GM23338 (cell line): ENCODE measurements around the gene ARHGAP27. TPM values are rescaled to one million over a fixed set of nuclear protein-coding genes. Genes with fewer than 3 reads are reported as not detected.

Experiments
- ATAC-seq: fragments of 200-7000 bp; cut with Tn5 transposase; 3 replicates; pipeline ENCODE4 v1.9.1; 2020
- DNase-seq: peaks from one replicate; pipeline ENCODE4 v3.0.0-alpha.2; 2015; ENCODE audit warnings: low spot score
- H2AFZ ChIP-seq: fragments of 200-600 bp; sonication (generic); 2 replicates; pipeline ENCODE4 v1.8.0; 2016; ENCODE audit warnings: antibody characterized with exemption, mild to moderate bottlenecking, moderate library complexity
- H3F3A ChIP-seq: fragments of 200-600 bp; sonication (generic); replicated peaks from 2 replicates; pipeline ENCODE4 v1.8.0; 2017; ENCODE audit warnings: antibody characterized with exemption, mixed run types, low read depth
- H3K27ac ChIP-seq: fragments of 200-600 bp; sonication (generic); 2 replicates; pipeline ENCODE4 v1.6.1; 2016; ENCODE audit warnings: low read depth
- H3K27me3 ChIP-seq: fragments of 200-600 bp; sonication (generic); 2 replicates; pipeline ENCODE4 v1.8.0; 2016; ENCODE audit warnings: mild to moderate bottlenecking, mixed run types, moderate library complexity; ENCODE audit not compliant: insufficient read depth
- H3K36me3 ChIP-seq: fragments of 200-600 bp; sonication (generic); 2 replicates; pipeline ENCODE4 v1.8.0; 2016; ENCODE audit warnings: mild to moderate bottlenecking; ENCODE audit not compliant: insufficient read depth
- H3K4me1 ChIP-seq: fragments of 200-600 bp; sonication (generic); 2 replicates; pipeline ENCODE4 v1.8.0; 2016; ENCODE audit warnings: mild to moderate bottlenecking, moderate library complexity; ENCODE audit not compliant: insufficient read depth
- H3K4me2 ChIP-seq: fragments of 200-600 bp; sonication (generic); 2 replicates; pipeline ENCODE4 v1.7.1; 2017; ENCODE audit warnings: mixed run types
- H3K4me3 ChIP-seq: fragments of 200-600 bp; sonication (generic); 2 replicates; pipeline ENCODE4 v1.6.1; 2016; ENCODE audit warnings: mixed run types
- H3K79me2 ChIP-seq: fragments of 200-600 bp; sonication (generic); replicated peaks from 2 replicates; pipeline ENCODE4 v1.8.0; 2017; ENCODE audit warnings: mild to moderate bottlenecking; ENCODE audit not compliant: insufficient read depth
- H3K9me2 ChIP-seq: fragments of 200-600 bp; sonication (generic); 2 replicates; pipeline ENCODE4 v1.8.0; 2017; ENCODE audit not compliant: insufficient read depth
- H4K20me1 ChIP-seq: fragments of 200-600 bp; sonication (generic); replicated peaks from 2 replicates; pipeline ENCODE4 v1.8.0; 2017; ENCODE audit warnings: mild to moderate bottlenecking; ENCODE audit not compliant: insufficient read depth
- H3K27ac Mint-ChIP-seq: 2 replicates; pipeline ENCODE4 v1.8.0; 2020; ENCODE audit warnings: inconsistent platforms, mild to moderate bottlenecking, moderate library complexity, mixed read lengths
- H3K27me3 Mint-ChIP-seq: 3 replicates; pipeline ENCODE4 v1.8.0; 2022; ENCODE audit warnings: low read depth, mild to moderate bottlenecking, moderate library complexity, mixed read lengths, inconsistent platforms; ENCODE audit not compliant: insufficient read depth, poor library complexity
- H3K36me3 Mint-ChIP-seq: 3 replicates; pipeline ENCODE4 v1.8.0; 2021; ENCODE audit warnings: low read depth, mild to moderate bottlenecking, inconsistent platforms, moderate library complexity, mixed read lengths
- H3K4me1 Mint-ChIP-seq: 3 replicates; pipeline ENCODE4 v1.8.0; 2020; ENCODE audit warnings: mild to moderate bottlenecking, inconsistent platforms, mixed read lengths
- H3K4me3 Mint-ChIP-seq: 3 replicates; pipeline ENCODE4 v1.8.0; 2021; ENCODE audit warnings: moderate library complexity, mild to moderate bottlenecking, inconsistent platforms, mixed read lengths
- H3K9me3 Mint-ChIP-seq: 3 replicates; pipeline ENCODE4 v1.8.0; 2020; ENCODE audit warnings: moderate library complexity, mild to moderate bottlenecking, inconsistent platforms, mixed read lengths
- CREB1 ChIP-seq: fragments of 250-450 bp; sonication (Bioruptor Pico); IDR thresholded peaks from 2 replicates; pipeline ENCODE4 v1.5.0; 2020; ENCODE audit warnings: low read depth, mild to moderate bottlenecking, moderate library complexity
- EZH2 ChIP-seq: fragments of 200-600 bp; sonication (generic); IDR thresholded peaks from one replicate; pipeline ENCODE4 v1.8.0; 2017; ENCODE audit warnings: antibody characterized with exemption, mild to moderate bottlenecking, low read depth; ENCODE audit not compliant: unreplicated experiment
- JUNB ChIP-seq: IDR thresholded peaks from one replicate; pipeline ENCODE4 v1.6.1; 2016; ENCODE audit warnings: antibody characterized with exemption; ENCODE audit not compliant: unreplicated experiment
- NANOG ChIP-seq: IDR thresholded peaks from 2 replicates; pipeline ENCODE4 v1.6.1; 2016; ENCODE audit warnings: antibody characterized with exemption, borderline replicate concordance
- POLR2AphosphoS5 ChIP-seq: IDR thresholded peaks from 2 replicates; pipeline ENCODE4 v1.6.1; 2016; ENCODE audit warnings: antibody characterized with exemption, low read depth
- STAT1 ChIP-seq: IDR thresholded peaks from one replicate; pipeline ENCODE4 v1.6.1; 2016; ENCODE audit warnings: antibody characterized with exemption; ENCODE audit not compliant: unreplicated experiment
- ZNF114 ChIP-seq: fragments of 250-450 bp; sonication (Bioruptor Pico); IDR thresholded peaks from 2 replicates; pipeline ENCODE4 v1.5.0; 2020; ENCODE audit warnings: mild to moderate bottlenecking, moderate library complexity
- ZNF331 ChIP-seq: fragments of 250-450 bp; sonication (Bioruptor Pico); IDR thresholded peaks from 2 replicates; pipeline ENCODE4 v1.5.0; 2020; ENCODE audit warnings: low read depth, mild to moderate bottlenecking, moderate library complexity
- polyA plus RNA-seq: library from polyadenylated mRNA; unstranded; fragments of >200 nt; fragmentation: Nextera tagmentation; extraction: Ambion mirVana; gene quantifications from 2 replicates; pipeline ENCODE4 v1.2.1, GENCODE V29; 2016
- total RNA-seq: library from RNA; depleted of rRNA; stranded (reverse); fragments of >200 nt; shearing (Covaris generic); gene quantifications from 2 replicates; pipeline ENCODE4 v1.2.3, GENCODE V29; 2014
- TF ChIP-seq, protein P1 (sequence below): IDR thresholded peaks from one replicate; pipeline ENCODE4 v1.6.1; 2018; ENCODE audit warnings: antibody characterized with exemption; ENCODE audit not compliant: unreplicated experiment
- TF ChIP-seq, protein P2 (sequence below): IDR thresholded peaks from 2 replicates; pipeline ENCODE4 v1.6.1; 2016; ENCODE audit warnings: antibody characterized with exemption
- TF ChIP-seq, protein P3 (sequence below), 2 experiments: fragments of 200-600 bp in 1 of 2; sonication (generic) in 1 of 2; conservative IDR thresholded peaks; 2 replicates each; pipeline versions ENCODE4 v1.5.1 to v1.6.1; 2016 to 2017; ENCODE audit warnings: antibody characterized with exemption in 2 of 2, low read depth in 2 of 2, mild to moderate bottlenecking in 2 of 2, moderate library complexity in 1 of 2
- TF ChIP-seq, protein P4 (sequence below): fragments of 250-450 bp; sonication (Bioruptor Pico); IDR thresholded peaks from 2 replicates; pipeline ENCODE4 v1.5.0; 2020; ENCODE audit warnings: mild to moderate bottlenecking, moderate library complexity

ARHGAP27 gene
- total and polyA plus RNA-seq, 2 experiments from 2014 or later, result 5.9 to 17.7 TPM

DNA sequence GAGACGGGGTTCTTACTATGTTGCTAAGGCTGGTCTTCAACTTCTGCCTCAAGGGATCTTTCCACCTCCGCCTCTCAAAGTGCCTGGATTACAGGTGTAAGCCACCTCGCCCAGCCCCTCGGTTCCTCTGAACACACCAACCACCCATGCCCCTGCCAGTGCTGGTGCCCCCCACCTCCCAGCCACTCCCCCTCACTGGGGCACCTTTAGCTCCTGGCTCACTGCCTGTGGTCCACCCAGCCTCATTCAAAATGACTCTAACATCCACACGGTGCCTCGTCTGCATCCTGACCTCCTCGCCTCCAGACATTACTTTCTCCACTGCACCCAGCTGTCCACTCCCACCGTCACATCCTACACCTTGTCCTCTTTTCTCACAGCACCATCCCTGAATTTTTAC lies 55.3 kb downstream of the ARHGAP27 start:
- H4K20me1 ChIP-seq, result no peaks in the 10 kb centered on the region
- ATAC-seq (no peak), DNase-seq (no peak)
- Mint-ChIP-seq H3K4me3 (no peak overlapping the region; the same call in 2 of the 3 replicates), H3K9me3 (no peaks in the 10 kb centered on the region), H3K27ac (no peak overlapping the region), H3K36me3 (no peaks in the 10 kb centered on the region), H3K27me3 (peaks cover 15% of the 10 kb centered on the region), H3K4me1 (peaks cover 31% of the 10 kb centered on the region)
- H3K9me2 ChIP-seq, result no peaks in the 10 kb centered on the region
- H3K4me2 ChIP-seq, result no peak overlapping the region
- no peak overlapping the region for H3K4me3 ChIP-seq
- H3F3A ChIP-seq, result peaks cover 6% of the 10 kb centered on the region
- H3K27me3 ChIP-seq, result no peaks in the 10 kb centered on the region
- peaks cover 23% of the 10 kb centered on the region for H3K4me1 ChIP-seq
- no peak overlapping the region for H3K27ac ChIP-seq
- no peaks in the 10 kb centered on the region for H3K36me3 ChIP-seq
- TF ChIP-seq POLR2AphosphoS5 (no peak), EZH2 (no peak), JUNB (no peak), ZNF331 (CRISPR knock-in tag) (no peak), STAT1 (no peak), CREB1 (CRISPR knock-in tag) (no peak), ZNF114 (CRISPR knock-in tag) (no peak), NANOG (no peak)
- TF ChIP-seq, protein P1, sequence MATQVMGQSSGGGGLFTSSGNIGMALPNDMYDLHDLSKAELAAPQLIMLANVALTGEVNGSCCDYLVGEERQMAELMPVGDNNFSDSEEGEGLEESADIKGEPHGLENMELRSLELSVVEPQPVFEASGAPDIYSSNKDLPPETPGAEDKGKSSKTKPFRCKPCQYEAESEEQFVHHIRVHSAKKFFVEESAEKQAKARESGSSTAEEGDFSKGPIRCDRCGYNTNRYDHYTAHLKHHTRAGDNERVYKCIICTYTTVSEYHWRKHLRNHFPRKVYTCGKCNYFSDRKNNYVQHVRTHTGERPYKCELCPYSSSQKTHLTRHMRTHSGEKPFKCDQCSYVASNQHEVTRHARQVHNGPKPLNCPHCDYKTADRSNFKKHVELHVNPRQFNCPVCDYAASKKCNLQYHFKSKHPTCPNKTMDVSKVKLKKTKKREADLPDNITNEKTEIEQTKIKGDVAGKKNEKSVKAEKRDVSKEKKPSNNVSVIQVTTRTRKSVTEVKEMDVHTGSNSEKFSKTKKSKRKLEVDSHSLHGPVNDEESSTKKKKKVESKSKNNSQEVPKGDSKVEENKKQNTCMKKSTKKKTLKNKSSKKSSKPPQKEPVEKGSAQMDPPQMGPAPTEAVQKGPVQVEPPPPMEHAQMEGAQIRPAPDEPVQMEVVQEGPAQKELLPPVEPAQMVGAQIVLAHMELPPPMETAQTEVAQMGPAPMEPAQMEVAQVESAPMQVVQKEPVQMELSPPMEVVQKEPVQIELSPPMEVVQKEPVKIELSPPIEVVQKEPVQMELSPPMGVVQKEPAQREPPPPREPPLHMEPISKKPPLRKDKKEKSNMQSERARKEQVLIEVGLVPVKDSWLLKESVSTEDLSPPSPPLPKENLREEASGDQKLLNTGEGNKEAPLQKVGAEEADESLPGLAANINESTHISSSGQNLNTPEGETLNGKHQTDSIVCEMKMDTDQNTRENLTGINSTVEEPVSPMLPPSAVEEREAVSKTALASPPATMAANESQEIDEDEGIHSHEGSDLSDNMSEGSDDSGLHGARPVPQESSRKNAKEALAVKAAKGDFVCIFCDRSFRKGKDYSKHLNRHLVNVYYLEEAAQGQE, result no peak
- TF ChIP-seq, protein P2, sequence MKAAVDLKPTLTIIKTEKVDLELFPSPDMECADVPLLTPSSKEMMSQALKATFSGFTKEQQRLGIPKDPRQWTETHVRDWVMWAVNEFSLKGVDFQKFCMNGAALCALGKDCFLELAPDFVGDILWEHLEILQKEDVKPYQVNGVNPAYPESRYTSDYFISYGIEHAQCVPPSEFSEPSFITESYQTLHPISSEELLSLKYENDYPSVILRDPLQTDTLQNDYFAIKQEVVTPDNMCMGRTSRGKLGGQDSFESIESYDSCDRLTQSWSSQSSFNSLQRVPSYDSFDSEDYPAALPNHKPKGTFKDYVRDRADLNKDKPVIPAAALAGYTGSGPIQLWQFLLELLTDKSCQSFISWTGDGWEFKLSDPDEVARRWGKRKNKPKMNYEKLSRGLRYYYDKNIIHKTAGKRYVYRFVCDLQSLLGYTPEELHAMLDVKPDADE, result no peak
- TF ChIP-seq, protein P3, sequence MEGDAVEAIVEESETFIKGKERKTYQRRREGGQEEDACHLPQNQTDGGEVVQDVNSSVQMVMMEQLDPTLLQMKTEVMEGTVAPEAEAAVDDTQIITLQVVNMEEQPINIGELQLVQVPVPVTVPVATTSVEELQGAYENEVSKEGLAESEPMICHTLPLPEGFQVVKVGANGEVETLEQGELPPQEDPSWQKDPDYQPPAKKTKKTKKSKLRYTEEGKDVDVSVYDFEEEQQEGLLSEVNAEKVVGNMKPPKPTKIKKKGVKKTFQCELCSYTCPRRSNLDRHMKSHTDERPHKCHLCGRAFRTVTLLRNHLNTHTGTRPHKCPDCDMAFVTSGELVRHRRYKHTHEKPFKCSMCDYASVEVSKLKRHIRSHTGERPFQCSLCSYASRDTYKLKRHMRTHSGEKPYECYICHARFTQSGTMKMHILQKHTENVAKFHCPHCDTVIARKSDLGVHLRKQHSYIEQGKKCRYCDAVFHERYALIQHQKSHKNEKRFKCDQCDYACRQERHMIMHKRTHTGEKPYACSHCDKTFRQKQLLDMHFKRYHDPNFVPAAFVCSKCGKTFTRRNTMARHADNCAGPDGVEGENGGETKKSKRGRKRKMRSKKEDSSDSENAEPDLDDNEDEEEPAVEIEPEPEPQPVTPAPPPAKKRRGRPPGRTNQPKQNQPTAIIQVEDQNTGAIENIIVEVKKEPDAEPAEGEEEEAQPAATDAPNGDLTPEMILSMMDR (conservative IDR thresholded peaks at IDR 0.05; ENCODE audit: low read depth in 2 of 2), result no peak
- TF ChIP-seq, protein P4, sequence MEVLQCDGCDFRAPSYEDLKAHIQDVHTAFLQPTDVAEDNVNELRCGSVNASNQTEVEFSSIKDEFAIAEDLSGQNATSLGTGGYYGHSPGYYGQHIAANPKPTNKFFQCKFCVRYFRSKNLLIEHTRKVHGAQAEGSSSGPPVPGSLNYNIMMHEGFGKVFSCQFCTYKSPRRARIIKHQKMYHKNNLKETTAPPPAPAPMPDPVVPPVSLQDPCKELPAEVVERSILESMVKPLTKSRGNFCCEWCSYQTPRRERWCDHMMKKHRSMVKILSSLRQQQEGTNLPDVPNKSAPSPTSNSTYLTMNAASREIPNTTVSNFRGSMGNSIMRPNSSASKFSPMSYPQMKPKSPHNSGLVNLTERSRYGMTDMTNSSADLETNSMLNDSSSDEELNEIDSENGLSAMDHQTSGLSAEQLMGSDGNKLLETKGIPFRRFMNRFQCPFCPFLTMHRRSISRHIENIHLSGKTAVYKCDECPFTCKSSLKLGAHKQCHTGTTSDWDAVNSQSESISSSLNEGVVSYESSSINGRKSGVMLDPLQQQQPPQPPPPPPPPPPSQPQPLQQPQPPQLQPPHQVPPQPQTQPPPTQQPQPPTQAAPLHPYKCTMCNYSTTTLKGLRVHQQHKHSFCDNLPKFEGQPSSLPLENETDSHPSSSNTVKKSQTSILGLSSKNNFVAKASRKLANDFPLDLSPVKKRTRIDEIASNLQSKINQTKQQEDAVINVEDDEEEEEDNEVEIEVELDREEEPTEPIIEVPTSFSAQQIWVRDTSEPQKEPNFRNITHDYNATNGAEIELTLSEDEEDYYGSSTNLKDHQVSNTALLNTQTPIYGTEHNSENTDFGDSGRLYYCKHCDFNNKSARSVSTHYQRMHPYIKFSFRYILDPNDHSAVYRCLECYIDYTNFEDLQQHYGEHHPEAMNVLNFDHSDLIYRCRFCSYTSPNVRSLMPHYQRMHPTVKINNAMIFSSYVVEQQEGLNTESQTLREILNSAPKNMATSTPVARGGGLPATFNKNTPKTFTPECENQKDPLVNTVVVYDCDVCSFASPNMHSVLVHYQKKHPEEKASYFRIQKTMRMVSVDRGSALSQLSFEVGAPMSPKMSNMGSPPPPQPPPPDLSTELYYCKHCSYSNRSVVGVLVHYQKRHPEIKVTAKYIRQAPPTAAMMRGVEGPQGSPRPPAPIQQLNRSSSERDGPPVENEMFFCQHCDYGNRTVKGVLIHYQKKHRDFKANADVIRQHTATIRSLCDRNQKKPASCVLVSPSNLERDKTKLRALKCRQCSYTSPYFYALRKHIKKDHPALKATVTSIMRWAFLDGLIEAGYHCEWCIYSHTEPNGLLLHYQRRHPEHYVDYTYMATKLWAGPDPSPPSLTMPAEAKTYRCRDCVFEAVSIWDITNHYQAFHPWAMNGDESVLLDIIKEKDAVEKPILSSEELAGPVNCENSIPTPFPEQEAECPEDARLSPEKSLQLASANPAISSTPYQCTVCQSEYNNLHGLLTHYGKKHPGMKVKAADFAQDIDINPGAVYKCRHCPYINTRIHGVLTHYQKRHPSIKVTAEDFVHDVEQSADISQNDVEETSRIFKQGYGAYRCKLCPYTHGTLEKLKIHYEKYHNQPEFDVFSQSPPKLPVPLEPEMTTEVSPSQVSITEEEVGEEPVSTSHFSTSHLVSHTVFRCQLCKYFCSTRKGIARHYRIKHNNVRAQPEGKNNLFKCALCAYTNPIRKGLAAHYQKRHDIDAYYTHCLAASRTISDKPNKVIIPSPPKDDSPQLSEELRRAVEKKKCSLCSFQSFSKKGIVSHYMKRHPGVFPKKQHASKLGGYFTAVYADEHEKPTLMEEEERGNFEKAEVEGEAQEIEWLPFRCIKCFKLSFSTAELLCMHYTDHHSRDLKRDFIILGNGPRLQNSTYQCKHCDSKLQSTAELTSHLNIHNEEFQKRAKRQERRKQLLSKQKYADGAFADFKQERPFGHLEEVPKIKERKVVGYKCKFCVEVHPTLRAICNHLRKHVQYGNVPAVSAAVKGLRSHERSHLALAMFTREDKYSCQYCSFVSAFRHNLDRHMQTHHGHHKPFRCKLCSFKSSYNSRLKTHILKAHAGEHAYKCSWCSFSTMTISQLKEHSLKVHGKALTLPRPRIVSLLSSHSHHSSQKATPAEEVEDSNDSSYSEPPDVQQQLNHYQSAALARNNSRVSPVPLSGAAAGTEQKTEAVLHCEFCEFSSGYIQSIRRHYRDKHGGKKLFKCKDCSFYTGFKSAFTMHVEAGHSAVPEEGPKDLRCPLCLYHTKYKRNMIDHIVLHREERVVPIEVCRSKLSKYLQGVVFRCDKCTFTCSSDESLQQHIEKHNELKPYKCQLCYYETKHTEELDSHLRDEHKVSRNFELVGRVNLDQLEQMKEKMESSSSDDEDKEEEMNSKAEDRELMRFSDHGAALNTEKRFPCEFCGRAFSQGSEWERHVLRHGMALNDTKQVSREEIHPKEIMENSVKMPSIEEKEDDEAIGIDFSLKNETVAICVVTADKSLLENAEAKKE (CRISPR knock-in tag), result no peak
- no peaks in the 10 kb centered on the region for H3K79me2 ChIP-seq
- H2AFZ ChIP-seq, result no peak overlapping the region
